Chondrocyte (in vitro differentiated cells): ENCODE results near the gene TSHZ2. TPM values are rescaled to one million over a fixed set of nuclear protein-coding genes. Genes with fewer than 3 reads are reported as not detected.
"Not testable (repeated sequence)": the region's sequence is repeated elsewhere in the genome, so short reads cannot be mapped to it uniquely, and the experiment has no call there.

ENCODE experiments used
- DNase-seq: peaks from one replicate; pipeline ENCODE4 v3.0.0; 2021; ENCODE audit warnings: mixed read lengths, low spot score
- H3K27ac Mint-ChIP-seq: one replicate; pipeline ENCODE4 v1.8.0; 2021; ENCODE audit warnings: mild to moderate bottlenecking, moderate library complexity, mixed read lengths; ENCODE audit not compliant: unreplicated experiment
- H3K27me3 Mint-ChIP-seq: 2 replicates; pipeline ENCODE4 v1.8.0; 2021; ENCODE audit warnings: low read depth, mixed read lengths
- H3K36me3 Mint-ChIP-seq: 2 replicates; pipeline ENCODE4 v1.8.0; 2021; ENCODE audit warnings: low read depth, mixed read lengths
- H3K4me1 Mint-ChIP-seq: 2 replicates; pipeline ENCODE4 v1.8.0; 2021; ENCODE audit warnings: low read depth, mild to moderate bottlenecking, mixed read lengths
- H3K4me3 Mint-ChIP-seq: one replicate; pipeline ENCODE4 v1.8.0; 2021; ENCODE audit warnings: mild to moderate bottlenecking, moderate library complexity, mixed read lengths; ENCODE audit not compliant: unreplicated experiment
- H3K9me3 Mint-ChIP-seq: 2 replicates; pipeline ENCODE4 v1.8.0; 2021; ENCODE audit warnings: low read depth, mixed read lengths
- total RNA-seq: library from RNA; stranded (reverse); gene quantifications from 3 replicates; pipeline ENCODE4 v1.2.1, GENCODE V29; 2021
- TF ChIP-seq, protein P1 (sequence below): fragments of 200-600 bp; sonication (generic); IDR thresholded peaks from 2 replicates; pipeline ENCODE4 v1.5.0; 2021; ENCODE audit warnings: antibody characterized with exemption, mild to moderate bottlenecking, moderate library complexity

Gene TSHZ2
- total RNA-seq, 1 donor from 2014 or later = 0.37 TPM

DNA sequence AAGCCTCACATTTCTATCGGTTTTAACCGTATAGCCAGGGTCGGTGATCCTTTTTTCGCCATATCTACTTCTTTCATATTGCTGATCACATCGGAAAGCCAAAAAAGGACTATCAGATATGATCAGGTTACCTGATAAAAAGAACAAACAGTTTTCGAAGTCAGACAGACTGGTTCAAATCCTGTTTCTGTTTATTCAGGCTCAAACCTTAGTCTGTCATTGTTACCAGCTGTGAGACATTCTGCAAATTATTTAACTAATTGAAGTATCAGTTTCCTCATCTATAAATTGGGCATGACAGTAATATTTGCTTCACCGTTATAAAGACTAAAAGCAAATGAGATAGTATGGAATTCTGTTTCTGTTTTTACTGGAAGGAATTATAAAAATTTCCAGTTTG is 111.3 kb downstream of the TSHZ2 start:
- H3K36me3 Mint-ChIP-seq = no peaks in the 10 kb centered on the region
- H3K9me3 Mint-ChIP-seq = peaks cover 4% of the 10 kb centered on the region
- TF ChIP-seq, protein P1, sequence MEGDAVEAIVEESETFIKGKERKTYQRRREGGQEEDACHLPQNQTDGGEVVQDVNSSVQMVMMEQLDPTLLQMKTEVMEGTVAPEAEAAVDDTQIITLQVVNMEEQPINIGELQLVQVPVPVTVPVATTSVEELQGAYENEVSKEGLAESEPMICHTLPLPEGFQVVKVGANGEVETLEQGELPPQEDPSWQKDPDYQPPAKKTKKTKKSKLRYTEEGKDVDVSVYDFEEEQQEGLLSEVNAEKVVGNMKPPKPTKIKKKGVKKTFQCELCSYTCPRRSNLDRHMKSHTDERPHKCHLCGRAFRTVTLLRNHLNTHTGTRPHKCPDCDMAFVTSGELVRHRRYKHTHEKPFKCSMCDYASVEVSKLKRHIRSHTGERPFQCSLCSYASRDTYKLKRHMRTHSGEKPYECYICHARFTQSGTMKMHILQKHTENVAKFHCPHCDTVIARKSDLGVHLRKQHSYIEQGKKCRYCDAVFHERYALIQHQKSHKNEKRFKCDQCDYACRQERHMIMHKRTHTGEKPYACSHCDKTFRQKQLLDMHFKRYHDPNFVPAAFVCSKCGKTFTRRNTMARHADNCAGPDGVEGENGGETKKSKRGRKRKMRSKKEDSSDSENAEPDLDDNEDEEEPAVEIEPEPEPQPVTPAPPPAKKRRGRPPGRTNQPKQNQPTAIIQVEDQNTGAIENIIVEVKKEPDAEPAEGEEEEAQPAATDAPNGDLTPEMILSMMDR = no peak
- H3K4me1 Mint-ChIP-seq = peaks cover 10% of the 10 kb centered on the region
- DNase-seq = no peak
- H3K27me3 Mint-ChIP-seq = no peaks in the 10 kb centered on the region
- H3K27ac Mint-ChIP-seq = no peak overlapping the region
- H3K4me3 Mint-ChIP-seq = no peak overlapping the region

DNA sequence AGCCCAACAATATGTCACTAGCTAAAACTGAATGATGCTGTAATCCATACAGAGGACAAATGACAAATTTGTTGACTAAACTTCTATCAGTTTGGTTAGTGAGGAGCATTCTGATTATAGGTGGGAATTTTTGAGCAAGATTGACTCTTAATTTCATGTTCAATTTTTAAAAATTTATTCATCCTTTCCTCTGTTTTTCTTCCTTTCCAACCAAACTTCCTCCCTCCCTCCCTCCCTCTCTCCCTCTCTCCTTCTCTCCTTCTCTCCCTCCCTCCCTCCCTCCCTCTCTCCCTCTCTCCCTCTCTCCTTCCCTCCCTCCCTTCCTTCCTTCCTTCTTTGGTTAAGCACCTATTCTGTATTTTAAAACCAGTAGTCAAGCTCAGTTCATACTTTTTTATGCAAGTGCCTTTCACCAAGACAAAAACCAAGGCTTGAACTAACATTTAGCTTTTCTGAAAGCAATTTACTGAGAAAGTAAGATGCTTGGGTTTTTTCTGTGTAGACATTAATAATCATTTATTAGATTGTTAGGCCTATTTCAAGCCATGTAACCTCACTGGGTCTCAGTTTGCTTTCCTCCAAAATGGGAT is 112.3 kb downstream of the TSHZ2 start:
- H3K36me3 Mint-ChIP-seq = no peaks in the 10 kb centered on the region
- no peak overlapping the region for H3K4me3 Mint-ChIP-seq
- TF ChIP-seq, protein P1 = no peak
- H3K9me3 Mint-ChIP-seq = peaks cover 4% of the 10 kb centered on the region
- H3K27ac Mint-ChIP-seq = no peak overlapping the region
- DNase-seq = no peak
- H3K4me1 Mint-ChIP-seq = peaks cover 10% of the 10 kb centered on the region
- H3K27me3 Mint-ChIP-seq = no peaks in the 10 kb centered on the region

DNA sequence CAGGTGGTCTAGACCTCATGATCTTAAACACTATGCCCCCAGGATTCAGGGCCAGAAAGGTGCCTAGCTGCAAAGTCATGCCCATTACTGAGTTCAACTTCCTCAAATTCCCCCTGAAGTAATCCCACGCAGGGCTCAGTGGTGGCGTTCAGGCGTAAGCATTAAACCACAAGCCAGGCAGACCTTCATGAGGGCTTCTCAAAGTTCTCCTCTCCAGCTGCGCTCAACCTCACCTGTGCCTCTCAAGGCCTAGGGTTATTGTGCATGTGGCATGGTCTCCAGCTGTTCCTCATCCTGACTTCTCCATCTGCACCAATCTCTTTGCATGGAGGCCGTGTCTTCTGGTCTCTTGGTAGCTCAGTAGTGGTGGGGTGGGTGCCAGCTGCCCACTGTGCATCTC is 113.6 kb downstream of the TSHZ2 start:
- no peak overlapping the region for H3K4me3 Mint-ChIP-seq
- peaks cover 10% of the 10 kb centered on the region for H3K4me1 Mint-ChIP-seq
- no peaks in the 10 kb centered on the region for H3K36me3 Mint-ChIP-seq
- no peaks in the 10 kb centered on the region for H3K27me3 Mint-ChIP-seq
- no peak overlapping the region for H3K27ac Mint-ChIP-seq
- H3K9me3 Mint-ChIP-seq = peaks cover 4% of the 10 kb centered on the region
- TF ChIP-seq, protein P1 = no peak
- DNase-seq = no peak

DNA sequence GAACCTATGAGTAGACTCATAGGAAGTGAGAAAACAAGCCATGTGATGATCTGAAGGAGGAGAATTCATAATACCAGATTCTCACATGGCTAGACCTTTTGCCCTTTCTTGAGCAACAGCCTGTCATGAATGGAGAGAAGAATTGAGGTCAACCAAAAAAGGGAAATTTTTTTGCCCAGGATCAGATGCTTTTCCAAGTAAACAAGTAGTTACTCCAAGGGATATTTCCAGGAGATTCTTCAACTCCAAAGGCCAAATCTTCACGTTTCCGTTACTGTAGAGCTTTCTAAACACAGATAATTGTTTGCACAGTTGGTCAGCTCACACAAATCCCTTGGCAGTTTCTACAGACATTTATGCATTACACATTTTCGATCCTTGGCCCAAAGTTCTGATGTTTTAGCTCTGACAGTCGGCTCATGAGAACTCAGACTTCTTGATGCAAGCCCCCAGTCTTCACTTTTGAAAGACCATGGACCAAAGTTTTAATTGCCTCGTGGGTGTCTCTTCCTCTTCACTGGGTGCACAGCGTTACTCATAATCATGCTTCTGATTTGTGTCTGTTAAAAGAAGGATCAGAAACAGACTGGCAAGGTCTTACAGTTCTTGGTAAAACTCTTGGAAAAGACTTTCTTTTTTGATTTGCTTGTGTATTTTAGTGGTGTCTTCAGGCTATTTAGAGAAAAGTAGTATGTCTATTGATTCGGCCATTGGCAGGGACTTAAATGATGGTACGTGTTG is 115.0 kb downstream of the TSHZ2 start:
- Mint-ChIP-seq H3K27ac (no peak overlapping the region), H3K27me3 (no peaks in the 10 kb centered on the region), H3K9me3 (peaks cover 4% of the 10 kb centered on the region), H3K36me3 (no peaks in the 10 kb centered on the region), H3K4me3 (no peak overlapping the region), H3K4me1 (no peaks in the 10 kb centered on the region)
- DNase-seq = no peak
- TF ChIP-seq, protein P1 = no peak

DNA sequence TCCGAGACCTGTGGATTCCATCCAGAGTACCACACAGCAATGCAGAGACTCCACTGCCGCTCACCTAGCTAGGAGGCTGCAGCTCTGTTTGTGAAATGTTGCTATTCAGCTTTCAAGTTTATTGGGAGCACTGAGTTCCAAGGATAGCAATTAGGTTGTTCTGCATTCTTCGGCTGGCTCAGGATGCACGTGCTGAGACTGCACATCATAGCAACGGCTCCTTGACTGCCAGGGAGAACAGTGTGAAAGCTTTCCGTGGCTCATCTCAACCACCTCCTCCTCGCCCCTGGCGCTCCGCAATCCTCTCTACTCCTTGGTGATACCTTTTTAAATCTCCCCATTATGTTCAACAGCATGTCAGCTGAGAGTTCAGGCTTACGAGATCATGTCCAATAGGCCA is 116.6 kb downstream of the TSHZ2 start:
- H3K27me3 Mint-ChIP-seq = no peaks in the 10 kb centered on the region
- no peaks in the 10 kb centered on the region for H3K4me1 Mint-ChIP-seq
- H3K9me3 Mint-ChIP-seq = peaks cover 4% of the 10 kb centered on the region
- H3K36me3 Mint-ChIP-seq = no peaks in the 10 kb centered on the region
- H3K4me3 Mint-ChIP-seq = no peak overlapping the region
- no peak overlapping the region for H3K27ac Mint-ChIP-seq
- TF ChIP-seq, protein P1 = no peak
- no peak for DNase-seq

DNA sequence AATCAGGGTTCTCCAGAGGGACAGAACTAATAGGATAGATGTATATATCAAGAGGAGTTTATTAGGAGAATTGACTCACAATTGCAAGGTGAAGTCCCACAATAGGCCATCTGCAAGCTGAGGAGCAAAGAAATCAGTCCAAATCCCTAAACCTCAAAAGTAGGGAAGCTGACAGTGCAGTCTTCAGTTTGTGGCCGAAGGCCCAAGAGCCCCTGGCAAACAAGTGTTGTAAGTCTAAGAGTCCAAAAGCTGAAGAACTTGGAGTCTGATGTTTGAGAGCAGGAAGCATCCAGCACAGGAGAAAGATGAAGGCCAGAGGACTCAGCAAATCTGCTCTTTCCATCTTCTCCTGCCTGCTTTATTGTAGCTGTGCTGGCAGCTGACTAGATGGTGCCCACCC is 117.7 kb downstream of the TSHZ2 start:
- not testable (repeated sequence) for H3K9me3 Mint-ChIP-seq, H3K27ac Mint-ChIP-seq, H3K27me3 Mint-ChIP-seq, H3K4me3 Mint-ChIP-seq, H3K36me3 Mint-ChIP-seq, DNase-seq, H3K4me1 Mint-ChIP-seq
